HG03469 (cell line): ENCODE results near the gene C21orf91.
"Not testable (repeated sequence)": the region's sequence is repeated elsewhere in the genome, so short reads cannot be mapped to it uniquely, and the experiment has no call there.

Experiments
- ATAC-seq: cut with Tn5 transposase; IDR thresholded peaks from one replicate; pipeline ENCODE4 v1.9.1; 2021; ENCODE audit warnings: mild to moderate bottlenecking, moderate library complexity, moderate number of reproducible peaks; ENCODE audit not compliant: unreplicated experiment

C21orf91 gene

DNA sequence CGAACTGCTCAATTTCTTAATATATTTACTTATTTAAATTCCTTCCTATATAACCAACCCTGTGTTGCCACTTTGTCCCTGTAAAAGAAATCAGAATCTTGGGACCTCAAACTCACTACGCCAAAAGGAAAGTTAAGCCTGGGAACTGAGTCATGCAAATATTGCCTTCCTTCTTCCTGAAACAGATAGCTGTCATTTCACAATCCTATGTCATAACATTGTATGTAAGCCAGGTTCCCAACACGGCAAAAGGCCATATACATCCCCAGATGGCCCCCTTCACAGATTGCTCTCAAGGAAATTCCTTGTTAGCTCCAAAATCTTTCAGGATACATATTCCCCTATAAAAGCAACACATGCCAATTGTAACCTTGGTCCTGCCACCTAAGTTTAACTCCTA is 39.7 kb downstream of the C21orf91 start:
- ATAC-seq, result no peak

DNA sequence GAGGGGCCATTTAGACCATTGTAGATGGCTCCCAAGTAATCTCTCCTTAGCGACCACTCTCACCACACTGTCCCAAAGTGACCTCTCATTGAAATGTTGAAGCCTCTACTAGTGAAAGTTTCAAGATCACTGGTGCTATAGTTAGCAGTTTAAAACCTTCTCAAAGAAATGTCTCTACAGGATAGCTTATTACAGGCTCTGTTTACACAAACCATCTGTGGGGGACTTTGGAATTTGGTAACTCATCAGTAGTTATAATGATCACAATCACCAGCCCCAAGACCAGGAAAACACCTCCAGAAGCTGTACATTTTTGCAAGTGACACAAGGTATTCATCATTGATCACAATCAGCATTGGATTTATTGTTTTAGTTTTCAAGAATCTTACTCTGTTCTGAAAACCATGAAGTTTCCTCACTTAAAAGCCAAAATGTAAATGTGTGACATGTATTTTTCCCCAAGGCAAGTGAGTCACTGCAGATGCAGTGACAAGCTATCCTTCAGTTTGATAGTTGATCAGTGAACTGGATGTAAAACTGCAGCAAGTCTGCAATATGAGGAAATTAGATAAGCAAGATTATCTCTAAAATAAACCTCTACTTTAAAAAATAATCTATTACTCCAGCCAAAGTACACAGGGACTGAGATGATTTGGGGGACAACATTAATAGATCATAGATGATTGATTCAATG is 41.9 kb downstream of the C21orf91 start:
- no peak for ATAC-seq

DNA sequence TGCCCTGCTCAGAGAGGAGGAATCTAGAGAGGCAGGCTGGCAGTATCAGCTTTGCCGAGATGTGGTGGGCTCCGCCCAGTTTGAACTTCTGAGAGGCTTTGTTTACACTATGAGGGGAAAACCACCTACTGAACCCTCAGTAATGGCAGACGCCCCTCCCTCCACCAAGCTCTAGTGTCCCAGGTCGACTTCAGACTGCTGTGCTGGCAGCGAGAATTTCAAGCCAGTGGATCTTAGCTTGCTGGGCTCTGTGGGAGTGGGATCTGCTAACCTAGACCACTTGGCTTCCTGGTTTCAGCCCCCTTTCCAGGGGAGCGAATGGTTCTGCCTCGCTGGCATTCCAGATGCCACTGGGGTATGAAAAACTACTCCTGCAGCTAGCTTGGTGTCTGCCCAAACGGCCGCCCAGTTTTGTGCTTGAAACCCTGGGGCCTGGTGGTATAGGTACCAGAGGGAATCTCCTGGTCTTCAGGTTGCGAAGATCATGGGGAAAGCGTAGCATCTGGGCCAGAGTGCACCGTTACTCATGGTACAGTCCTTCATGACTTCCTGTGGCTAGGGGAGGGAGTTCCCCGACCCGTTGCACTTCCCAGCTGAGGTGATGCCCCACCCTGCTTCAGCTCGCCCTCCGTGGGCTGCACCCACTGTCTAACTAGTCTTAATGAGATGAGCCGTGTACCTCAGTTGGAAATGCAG is 43.6 kb downstream of the C21orf91 start:
- ATAC-seq, result no peak

DNA sequence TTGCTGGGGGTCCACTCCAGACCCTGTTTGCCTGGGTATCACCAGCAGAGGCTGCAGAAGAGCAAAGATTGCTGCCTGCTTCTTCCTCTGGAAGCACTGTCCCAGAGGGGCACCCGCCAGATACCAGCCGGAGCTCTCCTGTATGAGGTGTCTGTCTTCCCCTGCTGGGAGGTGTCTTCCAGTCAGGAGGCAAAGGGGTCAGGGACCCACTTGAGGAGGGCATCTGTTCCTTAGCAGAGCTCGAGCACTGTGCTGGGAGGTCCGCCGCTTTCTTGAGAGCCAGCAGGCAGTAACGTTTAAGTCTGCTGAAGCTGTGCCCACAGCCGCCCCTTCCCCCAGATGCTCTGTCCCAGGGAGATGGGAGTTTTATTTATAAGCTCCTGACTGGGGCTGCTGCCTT is 44.1 kb downstream of the C21orf91 start:
- not testable (repeated sequence) for ATAC-seq

DNA sequence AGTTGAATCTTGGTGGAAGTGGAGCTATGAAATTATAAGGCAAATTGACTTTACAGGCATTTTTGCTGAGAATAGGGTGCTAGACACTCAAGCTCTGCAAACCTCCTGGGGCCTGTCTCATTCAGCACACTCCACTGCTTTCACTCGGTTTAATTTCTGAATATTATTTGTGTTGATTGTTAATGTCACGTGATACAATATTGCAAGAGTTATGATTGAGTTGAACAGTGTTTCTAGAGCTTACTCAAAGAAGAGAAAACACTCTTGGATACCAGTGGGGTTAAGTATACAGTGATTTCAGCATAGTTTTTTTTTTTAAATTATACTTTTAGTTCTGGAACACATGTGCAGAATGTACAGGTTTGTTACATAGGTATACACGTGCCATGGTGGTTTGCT is 49.7 kb downstream of the C21orf91 start:
- no peak for ATAC-seq

DNA sequence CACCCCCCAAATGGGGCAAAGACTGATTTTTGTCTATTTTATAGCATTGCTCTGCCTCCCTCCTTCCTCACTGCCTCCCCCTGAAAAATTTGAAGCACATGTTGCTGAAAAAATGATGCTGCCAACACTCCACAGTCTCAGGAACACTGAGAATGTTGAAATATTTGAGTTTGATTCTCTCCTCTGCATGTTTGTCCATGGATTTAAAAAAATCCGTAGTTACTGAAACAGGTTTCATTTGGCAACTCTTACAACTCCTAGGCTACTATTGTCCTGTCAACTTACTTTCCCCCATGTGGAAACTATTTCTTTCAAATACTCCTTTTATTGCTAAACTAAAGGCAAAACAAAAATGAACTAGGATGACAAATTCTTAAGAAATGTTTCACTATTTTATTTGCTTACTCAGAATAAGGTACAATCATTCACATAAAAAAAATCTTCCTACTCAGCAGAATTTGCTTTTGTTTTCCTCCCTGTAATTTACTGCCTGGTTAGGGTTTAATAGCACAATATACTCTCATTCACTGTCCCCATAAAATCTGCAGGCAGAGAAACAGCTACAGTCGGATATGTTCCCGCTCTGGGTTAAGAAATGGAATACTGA is 50.2 kb downstream of the C21orf91 start:
- ATAC-seq, result no peak

DNA sequence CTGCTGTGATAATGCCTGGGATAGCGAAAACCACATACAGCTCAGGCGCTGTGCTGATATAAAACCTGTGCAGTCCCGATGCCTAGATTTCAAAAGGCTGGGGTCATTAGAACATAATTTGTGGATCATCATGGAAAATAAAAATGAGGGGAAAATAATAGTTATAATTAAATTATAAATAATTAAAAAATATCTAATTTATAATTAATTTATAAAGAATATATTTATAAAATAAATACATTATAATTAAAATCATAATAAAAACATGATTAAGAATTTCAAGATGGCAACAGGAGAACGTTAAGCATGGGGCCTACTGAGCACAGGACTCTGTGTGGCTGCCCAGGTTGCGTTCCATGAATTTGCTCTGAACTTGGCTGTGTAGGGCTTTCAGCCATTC is 53.9 kb downstream of the C21orf91 start:
- ATAC-seq, result no peak

DNA sequence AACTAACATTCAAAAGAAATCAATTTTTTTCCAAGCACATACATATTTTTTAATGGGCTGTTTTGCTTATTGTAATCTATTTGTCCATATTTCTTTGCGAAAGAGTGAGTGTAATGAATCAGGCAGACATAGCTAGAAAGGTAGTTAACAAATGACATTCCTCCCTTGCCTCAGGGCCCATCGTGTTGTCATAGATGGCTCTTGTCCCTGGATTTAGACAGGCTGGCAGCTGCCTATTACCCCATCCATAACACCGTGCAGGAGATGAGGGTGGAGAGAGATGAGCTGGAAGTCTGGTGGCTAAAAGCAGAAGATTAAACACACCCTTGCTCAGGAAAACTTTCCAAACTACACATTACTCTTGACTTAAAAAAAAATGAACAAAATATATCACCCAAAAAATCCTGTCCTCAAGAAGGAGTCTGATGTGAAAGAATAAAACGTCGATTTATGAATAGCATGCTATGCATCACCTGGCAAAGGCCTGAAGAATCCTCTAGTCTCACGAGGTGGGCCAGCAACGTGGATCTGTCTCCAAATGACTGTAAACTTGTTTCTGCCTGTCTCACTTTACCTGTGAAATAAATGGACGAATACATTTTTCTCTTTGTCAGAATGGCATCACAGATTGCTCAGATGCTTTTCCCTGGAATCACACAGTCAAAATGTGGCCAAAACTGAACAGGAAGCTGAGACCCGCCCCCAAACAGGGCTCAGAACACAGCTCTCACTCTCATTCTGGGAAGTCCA is 55.7 kb downstream of the C21orf91 start:
- no peak for ATAC-seq

DNA sequence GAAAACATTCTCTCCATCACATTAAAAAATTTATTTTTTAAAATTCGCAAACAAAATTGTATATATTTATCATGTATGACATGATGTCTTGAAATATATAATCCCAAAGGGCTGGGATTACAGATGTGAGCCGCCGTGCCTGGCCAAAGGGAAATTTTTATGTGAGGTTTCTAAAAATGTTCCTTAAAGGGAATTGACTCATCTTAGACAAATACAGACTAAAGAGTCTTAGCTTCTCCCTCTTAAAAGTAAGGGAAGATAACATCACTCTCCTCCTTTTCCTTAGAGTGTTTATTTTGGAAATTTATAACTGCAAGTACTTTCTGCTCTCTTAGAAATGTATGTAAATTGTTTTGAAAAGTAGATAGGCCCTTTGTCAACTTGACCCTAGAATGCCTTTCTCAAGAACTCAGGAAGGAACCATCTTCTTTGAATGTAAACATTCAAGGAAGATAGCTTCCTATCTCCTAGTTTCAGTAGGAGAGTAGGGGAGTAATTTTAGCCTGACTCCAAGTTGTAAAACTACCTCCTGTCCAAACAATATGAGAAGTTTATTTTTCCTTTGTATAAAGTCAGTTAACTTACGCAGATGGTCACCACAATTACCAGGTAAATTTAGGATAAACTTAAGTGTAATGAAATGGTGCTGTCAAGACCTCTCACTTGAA is 59.5 kb downstream of the C21orf91 start:
- ATAC-seq, result no peak

DNA sequence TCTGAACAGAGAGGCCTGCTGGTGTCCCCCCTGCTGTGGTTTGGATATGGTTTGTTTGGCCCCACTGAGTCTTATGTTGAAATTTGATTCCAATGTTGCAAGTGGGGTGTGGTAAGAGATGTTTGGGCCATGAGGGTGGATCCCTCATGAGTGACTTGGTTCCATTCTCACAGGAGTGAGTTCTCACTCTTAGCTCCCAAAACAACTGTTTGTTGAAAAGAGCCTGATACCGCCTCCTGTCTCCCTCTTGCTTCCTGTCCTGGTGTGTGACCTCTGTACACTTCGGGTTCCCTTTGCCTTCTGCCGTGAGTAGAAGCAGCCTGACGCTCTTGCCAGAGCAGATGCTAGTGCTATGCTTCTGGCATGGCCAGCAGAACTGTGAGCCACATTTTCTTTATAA is 60.5 kb downstream of the C21orf91 start:
- no peak for ATAC-seq

DNA sequence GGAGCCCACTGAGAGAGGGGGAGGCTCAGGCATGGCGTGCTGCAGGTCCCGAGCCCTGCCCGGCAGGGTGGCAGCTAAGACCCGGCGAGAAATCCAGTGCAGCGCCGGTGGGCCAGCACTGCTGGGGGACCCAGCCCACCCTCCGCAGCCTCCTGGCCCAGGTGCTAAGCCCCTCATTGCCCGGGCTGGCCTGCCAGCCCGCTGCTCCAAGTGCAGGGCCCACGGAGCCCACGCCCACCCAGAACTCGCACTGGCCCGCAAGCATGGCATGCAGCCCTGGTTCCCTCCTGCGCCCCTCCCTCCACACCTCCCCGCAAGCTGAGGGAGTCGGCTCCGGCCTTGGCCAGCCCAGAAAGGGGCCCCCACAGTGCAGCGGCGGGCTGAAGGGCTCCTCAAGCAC is 61.5 kb downstream of the C21orf91 start:
- ATAC-seq, result no peak

DNA sequence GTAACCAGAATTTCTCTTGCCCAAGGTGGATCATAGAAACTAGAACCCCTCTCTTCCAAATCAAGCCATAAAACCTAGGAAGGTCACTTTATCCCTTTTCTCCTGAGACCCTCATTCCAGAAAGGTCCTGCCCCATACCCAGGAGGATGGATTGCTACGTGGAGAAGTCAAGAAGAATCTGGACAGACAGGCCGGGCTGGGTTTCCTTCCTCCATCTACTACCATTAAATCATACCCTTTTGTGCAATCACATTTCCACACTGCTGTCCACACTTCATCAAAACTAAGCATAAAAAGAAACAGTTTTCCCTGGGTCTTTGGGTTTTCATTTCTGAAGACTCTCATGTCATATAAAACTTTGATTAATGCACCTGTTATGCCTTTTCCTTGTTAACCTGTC is 65.4 kb downstream of the C21orf91 start:
- ATAC-seq, result no peak

DNA sequence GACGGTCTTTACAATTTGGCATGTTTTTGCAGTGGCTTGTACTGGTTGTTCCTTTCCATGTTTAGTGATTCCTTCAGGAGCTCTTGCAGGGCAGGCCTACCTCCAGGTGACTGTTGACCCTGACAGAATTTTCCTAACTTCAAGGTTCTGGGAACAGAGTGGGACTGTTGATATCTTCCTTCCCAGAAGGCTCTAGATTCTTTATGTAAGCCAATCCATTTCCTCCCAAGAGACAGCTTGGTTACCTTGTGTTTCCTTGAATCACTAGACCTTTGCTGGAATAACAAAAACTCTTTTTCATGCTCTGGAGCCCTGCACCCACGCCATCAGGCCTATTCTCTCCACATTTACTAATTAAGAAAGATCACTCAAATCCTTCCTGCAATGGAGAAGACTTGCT is 67.0 kb downstream of the C21orf91 start:
- ATAC-seq, result no peak

DNA sequence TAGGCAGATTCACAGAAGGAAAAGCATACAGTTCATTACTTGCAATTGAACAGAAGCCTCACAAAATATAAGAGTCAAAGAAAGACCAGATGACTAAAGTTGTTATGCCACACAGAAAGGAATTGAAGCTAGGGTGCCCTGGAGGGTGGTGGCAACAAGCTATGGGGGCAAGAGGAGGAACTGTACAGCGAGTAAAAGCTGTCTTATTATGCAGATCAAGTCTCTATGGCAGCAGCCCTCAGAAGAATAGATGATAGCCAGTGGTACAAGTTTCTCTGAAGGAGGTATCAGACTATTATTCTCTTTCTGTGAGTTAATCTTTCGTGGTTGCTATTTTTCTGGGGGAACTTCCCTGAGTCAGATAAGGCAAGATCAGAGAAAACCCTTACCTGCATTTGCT is 72.2 kb downstream of the C21orf91 start:
- ATAC-seq, result no peak

DNA sequence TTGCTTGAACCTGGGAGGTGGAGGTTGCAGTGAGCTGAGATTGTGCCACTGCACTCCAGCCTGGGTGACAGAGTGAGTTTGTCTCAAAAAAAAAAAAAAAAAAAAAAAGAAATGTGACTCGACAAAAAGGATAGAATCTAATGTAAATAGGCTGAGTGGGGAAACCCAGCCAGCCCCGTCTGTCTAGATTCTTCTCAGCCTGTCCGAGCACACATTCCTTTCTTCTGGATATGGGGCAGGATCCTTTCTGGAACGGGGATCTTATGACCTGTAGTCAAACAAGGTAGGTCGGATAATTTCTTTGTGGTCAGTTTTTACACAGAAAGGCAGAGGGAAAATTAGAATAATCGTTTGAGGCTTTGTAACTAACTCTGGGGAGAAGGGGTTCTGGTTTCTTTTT is 74.1 kb downstream of the C21orf91 start:
- ATAC-seq, result no peak

DNA sequence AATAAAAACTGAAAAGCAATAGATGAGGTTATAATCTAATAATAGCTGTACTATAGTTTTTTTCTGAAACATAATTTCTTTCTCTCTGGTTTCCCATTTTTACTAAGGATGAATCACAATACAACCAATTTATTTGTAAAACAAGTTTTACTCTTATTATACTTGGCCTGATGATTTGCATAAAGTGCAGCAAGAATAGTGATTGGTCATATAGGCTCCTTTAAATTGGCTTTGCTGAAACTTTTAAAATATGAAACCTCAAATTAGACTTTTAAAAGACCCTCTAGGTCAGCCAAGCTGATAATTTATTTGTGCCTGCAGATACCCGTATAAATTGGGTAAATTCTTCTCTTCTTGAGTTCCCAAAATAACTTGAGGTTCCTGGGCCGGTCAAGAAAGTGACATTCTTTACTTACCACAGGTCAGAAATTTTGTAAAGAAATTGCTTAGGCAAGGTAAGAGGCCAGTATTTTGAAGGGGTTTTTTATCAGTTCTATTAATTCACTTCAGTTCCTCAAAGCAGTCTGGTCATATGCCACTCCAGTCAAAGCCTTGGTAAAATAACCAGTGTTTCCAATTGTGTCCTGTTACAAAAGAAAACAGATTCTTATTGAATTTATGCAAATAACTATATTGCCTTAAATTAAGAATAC is 76.1 kb downstream of the C21orf91 start:
- ATAC-seq, result no peak

DNA sequence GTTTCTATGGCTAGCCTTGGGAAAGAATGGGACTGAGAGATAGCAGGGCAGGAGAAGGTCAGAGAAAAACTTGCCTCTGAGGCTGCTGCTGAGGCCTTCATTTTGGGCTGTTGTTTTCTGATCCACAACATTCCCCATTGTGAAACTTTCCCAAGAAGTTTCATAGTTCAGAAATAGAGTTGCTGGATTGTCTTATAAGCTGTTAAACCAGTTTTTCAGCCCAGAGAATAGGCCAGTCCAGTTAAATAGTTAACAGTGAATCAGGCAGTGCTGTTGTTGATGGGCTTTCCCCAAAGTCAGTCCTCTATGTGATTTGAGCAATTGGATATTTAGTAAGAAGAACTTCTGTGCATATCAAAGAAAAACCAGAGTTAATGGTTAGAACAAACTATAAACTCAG is 77.0 kb downstream of the C21orf91 start:
- ATAC-seq, result no peak
